HL-60/S4 (cell line): ENCODE measurements around the gene RPS6KA2.

Experiments
- in situ Hi-C: fragments of 300-500 bp; cut with MboI; formaldehyde crosslinking; loops from 2 replicates; pipeline ENCODE4 v1.14.3; 2022; ENCODE audit warnings: low sequenced_read_pairs

RPS6KA2 gene

DNA sequence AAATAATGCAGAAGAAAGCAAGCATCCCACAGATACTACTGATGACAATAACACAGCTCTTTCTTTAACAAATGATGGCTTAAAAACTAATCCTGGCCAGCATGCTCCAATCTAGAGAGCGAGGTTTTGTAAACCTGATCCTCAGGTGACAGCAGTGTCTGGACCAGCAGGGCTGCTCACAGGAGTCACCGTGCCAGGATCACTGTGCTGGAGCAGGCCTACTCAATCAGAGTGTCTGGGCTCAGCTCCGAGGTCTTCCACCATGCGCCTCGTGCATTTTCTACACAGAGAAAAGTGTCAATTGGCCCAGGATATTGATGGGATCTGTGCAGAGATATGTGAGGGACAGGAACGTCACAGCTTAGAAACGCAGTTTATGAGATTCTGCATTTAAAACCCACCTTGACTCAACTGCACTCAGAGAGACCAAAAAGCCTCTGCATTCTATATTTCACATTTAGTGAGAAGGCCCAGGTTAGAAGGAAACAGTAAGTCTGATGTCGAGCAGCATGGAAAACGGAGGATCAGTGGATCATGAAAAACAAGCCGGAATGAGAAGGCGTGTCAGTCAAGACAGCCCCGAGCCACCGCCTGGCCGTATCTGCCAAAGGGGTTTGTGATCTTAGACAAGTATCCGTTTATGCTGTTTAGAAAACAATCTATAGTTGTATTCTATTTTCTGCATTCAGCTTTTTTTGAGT, 48.4 kb downstream of the RPS6KA2 start:
- in situ Hi-C loops: no loop called here

DNA sequence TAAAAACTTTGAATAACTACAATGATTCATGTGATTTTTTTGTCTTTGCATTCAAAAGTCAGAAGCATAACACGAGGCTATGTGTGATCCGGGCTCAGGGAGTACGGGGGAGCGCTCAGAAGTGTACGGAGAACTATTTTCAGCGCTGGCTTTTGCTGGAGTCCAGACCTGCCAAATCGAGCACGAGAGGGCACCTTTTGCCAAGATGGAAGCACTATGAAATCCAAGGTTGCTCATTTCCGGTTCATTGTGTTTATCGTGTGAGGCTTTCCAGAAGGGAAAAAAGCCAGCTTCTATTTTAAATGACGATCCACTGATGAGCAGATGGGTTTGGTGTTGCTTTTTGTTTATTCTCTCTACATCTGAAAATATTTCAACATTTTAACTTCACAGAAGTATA, 51.8 kb downstream of the RPS6KA2 start:
- in situ Hi-C loops: no loop called here

DNA sequence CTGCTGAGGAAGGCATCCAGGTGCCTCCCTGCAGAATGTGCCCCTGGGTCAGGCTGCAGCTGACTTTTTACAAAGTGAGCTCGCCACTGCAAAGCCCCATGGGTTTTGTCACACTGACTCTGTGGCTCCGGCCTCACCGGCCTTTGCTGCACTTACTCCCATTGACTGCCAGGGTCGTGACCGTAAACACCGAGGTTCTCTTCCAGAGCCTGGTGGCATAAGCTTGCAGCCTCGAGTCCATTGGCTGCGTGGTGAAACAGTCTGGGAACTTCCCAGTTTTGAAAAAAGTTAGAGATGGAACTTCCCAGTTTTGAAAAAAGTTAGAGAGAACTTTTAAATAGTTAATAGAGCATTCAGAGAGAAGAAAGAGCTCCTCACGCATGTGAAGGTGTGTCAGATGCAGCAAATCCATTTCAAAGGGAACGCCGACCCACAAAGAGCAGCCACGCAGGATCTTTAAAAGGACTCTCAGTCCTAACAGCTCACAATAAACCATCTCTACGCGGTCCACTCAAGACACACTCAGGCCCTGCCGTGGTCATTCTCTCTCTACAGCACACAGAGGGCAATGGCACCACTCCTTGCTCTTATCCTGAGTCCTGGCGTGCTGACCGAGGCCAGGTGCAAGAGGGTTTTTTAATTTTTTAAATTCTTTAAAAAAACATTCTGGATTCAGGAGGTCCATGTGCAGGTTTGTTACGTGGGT, 53.4 kb downstream of the RPS6KA2 start:
- in situ Hi-C loops: no loop called here

DNA sequence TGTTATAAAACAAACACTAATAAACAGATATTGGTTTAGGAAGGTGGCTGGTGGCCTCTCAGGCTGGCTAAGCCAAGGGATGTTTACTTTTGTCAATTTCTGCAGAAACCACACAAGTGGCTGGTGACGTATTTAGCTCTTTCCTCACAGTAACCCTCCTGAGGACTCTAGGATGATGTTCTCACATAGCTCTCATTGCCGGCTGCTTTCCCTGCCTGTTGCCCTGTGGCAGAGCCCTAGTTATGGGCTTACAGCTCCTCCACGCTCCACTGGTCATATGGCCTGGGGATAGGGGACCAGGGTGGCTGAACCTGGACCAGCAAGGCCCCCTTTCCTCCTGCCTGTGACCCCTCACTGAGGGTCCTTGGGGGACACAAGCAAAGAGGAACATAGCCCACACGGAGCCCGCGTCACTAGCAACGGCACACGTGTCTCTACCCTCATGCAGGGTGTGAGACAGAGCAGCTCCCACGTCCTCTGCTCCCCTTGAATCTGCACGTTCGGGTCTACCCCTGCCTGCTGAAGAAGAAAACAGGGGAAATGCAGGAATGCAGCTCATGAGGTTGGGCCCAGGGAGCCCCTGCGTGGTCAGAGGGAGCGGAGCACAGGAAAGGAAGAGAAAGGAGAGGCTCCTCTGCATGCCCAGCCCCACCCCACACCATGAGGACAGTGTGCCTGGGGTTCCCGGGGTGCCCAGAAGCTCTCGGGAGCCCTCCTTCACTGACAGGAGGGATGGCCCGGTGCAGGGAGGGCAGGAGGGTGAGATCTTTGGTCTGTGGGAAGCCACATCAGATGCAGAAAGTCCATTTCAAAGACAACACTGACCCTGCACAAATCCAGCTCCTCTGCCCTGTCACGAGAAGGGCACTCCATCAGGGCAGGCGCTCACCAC, 54.4 kb downstream of the RPS6KA2 start:
- in situ Hi-C loops: no loop called here

DNA sequence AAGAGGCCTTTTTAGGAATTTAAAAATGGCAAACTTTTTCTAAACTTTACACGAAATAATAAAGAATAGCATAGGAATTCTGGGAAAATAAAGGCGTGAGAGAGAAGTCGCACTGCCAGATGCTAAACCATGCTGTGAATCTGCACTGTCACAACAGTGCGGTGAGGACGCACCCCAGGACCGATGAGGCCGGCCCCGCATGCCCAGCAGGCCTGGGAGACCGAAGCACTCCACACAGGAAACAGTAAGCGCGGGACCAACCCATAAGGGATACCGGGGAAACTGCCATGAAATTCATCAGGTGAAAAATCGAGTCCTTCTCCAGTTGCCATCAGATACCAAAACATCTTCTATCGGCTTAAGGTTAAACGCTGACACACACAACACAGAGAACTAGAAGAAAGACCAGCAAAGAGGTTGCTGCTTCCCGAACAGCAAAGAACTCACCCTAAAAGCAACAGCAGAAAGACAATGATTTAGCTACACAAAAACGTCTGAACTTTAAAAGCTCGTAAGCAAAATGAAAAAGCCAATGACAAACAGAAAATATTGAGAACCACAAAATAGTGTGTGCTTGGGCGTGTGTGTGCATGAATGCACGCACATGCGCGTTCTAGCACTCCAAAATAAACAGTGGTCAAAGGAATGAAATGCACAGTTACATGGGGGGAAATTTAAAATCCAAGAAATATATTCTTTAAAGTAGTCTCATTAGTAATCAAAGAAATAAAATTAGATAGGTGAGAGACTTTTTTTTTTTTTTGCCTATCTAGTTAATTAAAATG, 55.9 kb downstream of the RPS6KA2 start:
- in situ Hi-C loops: no loop called here

DNA sequence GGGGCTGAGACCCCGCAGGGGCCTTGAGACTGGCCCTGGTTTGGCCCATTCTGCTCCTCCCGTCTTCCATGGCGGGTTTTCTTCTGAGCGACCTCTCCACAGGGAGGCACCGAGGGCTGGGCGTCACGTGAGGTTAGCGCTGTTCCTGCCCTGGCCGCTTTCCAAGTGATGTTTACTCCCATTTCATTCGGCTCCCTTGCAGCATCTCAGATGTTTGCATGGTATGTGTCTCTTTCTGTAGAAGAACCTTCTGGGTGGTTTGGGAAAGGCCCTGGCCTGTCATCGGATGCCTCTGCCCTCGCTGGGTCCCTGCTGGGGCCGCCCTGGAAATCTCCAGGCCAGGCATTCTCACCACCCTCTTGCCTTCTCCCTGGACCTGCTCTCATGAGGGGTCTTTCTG, 57.8 kb downstream of the RPS6KA2 start:
- in situ Hi-C loops: no loop called here

DNA sequence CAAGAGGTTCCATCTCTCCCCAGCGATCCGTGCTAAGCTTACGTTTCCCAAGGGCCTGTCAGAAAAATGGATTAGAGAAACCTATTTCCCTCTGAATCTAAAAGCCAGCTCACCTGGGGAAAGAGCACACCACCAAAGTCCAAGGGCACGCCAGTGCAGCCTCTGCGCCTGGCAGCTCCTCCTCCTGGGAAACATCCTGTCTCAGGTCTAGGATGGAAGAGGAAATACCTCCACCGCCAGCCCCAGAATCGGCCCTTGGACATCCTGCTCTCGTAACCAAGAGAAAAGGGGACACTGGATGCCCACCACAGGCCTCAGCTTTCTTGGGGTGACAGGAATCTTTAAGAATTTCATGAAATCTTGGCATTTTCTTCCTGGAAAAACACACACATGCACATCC, 59.2 kb downstream of the RPS6KA2 start:
- in situ Hi-C loops: no loop called here

DNA sequence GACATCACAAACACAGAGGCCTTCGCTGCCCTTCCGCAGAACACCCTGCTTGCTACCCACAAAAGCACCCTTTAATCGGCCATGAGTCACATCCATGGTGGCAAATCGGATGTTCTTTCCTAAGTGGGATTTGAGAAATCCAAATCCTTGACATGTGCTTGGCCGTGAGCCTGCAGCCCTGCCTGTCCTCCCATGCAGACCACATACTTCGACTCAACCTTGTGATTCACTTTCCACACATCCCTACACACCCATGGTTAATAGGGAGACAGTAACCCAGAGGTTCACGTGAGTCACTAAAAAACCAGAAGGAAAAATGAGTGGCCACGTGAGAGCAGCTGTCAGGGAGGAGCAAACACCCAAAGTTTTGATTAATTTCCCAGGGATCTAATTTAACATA, 59.9 kb downstream of the RPS6KA2 start:
- in situ Hi-C loops: no loop called here

DNA sequence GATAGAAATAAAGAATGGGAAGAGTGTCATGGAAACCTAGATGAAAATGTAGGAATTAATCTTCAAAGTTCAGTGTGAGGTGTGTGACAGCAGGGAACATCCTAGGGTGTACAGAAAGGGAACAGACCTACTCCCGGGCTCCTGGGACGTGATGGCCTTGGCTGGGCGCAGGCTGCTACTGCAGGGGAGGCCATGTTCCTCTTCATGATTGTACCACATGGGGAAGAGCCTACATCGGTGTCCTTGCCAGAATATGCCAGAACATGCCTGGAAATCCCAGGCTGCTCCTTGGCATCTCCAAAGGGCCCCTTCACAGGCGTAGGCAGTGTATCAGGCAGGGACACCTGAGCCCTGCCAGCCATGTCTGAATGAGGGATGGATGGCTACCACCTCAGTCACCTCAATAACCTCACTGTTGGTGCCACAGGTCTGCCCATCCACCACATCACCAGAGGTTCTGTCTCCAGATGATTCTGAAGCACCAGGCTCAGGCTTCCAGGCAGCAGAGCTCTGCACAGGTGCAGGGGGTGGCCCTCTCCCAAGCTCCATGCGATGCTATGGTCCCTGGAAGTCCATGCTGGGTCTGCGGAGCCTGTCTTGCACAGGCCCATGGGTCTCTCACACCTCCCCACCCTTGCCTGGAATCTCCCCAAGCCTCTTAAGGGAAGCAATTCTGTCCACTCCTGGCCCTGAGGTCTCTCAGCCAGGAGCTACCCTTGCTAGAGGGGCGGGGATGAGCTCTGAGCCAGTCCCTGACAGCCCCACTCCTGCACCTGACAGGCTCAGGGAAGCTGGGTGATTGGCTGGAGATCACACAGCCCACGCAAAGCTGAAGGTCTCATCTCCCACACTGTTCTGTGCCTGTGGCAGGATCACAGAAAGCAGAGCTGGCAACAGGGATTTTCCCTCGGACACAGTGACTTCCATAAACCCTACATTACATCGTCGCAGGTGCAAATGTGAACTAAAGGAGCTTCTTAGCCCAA, 60.7 kb downstream of the RPS6KA2 start:
- in situ Hi-C loops: no loop called here

DNA sequence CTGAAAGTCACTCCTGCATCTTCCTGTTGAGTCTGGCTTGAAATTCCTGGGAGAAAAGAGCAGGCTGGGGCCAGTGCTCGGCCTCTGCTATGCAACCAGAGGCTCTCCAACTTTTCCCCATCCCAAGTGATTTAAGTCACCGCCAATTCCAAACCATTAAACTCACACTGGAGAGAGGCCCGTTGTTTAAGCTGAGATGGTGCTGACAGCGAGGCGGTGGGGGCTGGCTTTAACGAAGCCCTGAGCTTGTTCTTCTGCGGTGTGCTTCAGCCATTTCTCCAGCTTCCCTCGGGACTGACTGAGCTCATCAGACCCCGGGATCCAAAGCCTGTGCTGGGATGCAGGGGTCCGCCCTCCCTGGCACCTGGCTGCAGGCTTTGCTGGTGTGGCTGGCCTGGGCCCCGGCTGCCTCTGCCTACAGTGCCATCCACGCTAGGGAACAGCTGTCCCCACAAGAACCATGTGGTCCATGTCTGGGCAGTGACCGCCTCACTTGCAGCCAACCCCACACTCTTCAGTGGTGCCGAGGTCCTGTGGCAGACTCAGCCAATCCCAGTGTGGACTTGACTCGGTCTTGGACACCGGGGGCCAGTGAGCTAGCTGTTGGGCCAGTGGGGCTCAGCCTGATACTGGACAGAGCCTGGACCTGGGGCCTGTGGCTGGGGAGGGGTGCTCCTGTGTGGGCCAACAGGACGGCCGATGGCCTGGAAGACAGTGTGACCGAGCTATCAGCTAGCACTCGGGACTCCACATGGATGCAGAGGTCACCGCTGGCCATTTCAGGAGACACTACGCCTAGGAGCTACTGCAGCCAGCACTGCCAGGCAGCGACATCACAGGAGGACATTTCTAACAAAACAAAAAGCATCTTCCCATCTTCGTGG, 61.7 kb downstream of the RPS6KA2 start:
- in situ Hi-C loops: no loop called here

DNA sequence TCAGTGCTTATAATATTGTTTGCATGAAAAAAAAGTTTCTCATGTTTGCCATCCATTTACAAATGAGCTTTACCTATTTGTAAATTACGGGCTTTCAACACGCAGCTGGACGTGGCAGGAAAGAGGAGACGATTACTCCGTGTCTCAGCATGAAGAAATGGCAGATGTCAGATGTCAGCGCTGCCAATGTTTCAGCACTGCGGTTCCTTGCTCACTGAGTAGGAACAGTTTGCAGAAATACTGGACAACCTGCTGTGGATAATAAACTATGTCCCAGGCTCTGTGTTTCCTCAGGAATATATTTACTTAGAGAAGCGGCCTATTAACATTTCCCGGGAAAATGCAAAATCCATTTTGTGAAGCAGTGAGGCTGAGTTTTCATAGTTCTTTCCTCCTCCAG, 63.2 kb downstream of the RPS6KA2 start:
- in situ Hi-C loops: no loop called here

DNA sequence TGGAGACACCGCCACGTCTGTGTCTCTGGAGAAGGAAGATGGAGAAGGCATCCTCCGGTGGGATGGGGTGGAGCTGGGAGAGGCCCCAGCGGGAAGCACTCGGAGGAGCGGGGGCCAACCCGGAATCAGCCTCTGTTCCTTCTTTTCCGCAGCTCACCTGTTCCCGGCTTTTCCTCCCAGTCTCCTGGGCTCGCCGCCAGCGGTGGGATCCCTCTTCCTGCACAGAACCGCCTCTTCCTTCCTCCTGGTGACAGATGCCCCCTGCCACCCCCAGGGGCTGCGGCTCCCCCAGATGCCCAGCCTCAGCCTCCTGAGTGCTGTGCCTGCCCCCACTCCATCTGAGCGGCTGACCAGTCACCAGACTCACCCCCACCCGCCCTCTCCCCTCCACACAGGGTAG, 63.9 kb downstream of the RPS6KA2 start:
- in situ Hi-C loops: no loop called here

DNA sequence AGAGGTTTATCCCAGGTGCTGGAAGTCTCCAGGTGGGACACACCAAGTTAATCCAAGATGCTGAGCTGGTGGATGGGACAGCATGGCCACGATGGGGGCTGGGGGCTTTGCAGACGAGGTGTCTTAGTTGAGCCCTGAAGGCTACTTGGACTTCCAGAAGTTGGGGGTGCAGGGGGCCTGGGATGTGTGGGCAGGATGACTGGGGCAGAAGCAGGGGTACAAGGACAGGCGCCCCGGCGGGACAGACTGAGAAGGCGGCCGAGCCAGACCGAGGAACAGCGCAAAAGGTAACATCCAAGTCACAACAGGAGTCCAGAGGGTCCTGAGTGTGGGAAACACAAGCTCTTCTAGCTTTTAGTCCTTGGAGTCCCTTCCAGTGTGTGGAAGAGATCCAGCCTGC, 64.3 kb downstream of the RPS6KA2 start:
- in situ Hi-C loops: no loop called here

DNA sequence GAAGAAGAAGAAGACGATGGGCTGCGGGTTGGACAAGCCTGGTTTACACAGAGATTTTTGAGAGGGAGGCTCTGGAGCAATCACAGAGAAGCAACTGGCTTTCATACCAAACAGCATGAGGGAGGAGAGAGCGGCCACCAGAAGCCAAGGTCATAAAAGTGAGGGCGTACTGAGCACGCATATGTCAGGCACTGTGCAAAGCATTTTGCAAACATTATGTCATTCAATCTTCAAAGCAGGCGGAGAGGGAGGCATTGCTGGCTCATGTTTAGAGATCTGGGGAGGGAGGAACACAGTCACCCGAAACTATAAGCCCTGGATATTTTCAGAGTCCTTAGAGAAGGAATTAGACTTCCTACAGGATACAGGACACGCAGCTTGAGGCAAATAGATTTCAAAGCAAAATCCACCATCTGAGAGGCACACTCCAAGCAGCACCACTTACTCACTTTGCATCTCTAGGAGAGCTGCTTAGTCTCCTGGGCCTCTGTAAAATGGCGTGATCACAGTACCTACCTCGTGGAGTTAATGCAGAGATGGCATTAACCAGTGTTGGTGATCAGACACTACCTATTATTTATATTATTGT, 65.2 kb downstream of the RPS6KA2 start:
- in situ Hi-C loops: no loop called here

DNA sequence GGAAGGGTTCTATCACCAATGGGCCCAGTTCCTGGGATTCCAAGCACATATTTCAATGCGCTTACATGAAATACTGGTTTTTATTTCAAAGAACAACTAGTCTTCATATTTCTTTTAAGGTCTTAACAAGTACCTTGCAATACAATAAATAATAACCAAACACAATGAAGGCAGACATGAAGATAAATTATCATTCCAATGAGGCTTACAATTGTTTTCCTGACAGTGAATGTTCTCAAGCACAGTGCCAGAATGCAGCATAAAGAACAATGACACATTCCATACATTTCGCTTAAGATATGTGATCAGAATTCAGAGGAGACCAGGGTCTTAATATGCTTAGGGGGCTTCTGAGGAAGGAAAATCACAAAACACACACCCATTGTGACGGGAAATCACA, 66.8 kb downstream of the RPS6KA2 start:
- in situ Hi-C loops: no loop called here

DNA sequence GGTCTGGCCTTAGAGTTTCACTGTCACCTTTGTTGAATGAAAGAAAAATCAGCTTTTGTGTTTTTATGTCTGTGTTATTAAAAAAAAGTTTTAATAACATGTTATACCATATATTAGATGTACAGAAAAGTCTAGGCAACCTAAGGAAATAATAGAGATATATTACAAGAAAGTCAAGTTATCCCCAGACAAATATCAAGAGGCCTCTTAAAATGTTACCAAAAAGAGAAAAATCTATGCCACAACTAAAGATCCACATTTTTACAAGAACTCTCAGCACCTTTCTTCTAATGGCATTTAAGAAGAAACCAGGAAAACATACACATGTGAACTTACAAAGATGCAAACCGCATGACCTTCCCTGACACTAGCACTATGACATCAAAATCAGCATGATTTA, 67.4 kb downstream of the RPS6KA2 start:
- in situ Hi-C loops: no loop called here

DNA sequence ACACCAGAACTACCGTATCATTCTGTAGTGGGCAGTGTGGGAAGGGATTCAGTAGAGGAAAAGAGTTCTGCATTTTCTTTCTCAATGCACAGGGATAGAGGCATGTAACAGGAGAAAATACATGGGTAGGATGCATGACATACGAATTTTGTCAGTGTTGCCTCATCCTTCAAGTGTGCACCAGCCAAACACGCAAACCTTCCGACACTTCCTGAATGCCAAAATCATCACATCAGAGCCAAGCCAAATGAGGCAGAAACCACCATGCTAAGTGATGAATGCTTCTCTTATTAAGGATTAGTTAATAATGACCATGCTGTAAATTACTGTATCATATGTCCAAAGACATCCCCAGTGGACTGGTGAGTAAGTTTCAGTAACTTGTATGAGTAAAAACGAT, 67.8 kb downstream of the RPS6KA2 start:
- in situ Hi-C loops: no loop called here
